HG02973 (cell line): Measurements from ENCODE around the gene CD47.
A peak's percentile ranks its signal among the peaks of the same experiment; 100 is the strongest.

Experiments
- ATAC-seq: cut with Tn5 transposase; IDR thresholded peaks from one replicate; pipeline ENCODE4 v1.9.1; 2021; ENCODE audit warnings: moderate library complexity; ENCODE audit not compliant: unreplicated experiment

CD47 gene

DNA sequence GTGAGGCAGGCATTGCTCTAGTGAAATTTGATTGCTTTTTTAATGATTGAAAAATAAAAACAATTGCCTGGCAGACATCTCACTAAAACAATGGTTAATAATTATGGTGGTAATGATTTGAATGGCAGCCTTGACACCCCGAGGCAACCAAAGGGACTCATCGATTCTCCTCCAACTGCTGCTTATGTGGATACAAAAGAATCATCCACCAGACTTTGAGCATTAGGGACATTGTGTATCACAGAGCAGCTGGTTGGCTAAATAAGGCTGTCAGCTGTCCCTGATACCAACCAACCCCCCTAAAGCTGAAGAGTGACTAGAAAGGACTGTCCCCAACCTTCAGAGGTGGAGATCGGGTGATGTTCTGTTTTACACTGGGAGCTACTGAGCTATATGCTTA is 1.7 kb upstream of the CD47 start:
- no peak for ATAC-seq

DNA sequence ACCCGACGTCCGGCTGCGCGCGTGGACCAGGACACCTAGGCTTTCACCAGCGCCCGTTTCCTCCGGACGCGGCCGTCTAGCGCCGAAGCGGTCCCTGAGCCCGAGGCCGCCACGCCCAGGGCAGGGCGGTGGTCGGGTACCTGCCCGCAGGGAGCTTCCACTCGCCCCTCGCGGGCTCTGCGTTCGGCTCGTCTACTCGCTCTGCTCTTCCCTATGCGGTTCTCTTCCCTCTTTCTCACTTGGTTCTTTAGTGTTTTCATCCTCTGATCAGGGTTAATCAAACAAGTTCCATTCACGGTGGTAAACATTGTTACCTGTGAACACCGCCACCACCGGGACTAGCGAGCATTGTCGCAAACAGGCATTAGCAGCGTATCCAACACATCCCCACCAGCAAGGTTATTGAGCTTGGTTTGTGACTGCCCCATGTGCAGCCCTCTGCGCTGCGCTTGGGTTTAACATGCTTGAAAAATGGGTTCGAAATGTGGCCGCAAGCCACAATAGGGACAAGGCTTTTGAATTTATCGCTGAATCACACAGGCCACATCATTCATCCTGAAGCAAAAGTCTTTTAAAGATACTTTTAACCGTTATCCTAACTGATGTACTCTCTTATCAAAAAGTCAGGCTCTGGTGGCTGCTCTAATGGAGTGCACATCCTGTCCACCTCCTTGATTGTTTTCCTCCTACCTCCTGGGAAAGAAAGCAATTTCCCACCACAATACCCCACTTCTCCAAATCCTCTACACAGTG is 843 bp upstream of the CD47 start:
- ATAC-seq = no peak

DNA sequence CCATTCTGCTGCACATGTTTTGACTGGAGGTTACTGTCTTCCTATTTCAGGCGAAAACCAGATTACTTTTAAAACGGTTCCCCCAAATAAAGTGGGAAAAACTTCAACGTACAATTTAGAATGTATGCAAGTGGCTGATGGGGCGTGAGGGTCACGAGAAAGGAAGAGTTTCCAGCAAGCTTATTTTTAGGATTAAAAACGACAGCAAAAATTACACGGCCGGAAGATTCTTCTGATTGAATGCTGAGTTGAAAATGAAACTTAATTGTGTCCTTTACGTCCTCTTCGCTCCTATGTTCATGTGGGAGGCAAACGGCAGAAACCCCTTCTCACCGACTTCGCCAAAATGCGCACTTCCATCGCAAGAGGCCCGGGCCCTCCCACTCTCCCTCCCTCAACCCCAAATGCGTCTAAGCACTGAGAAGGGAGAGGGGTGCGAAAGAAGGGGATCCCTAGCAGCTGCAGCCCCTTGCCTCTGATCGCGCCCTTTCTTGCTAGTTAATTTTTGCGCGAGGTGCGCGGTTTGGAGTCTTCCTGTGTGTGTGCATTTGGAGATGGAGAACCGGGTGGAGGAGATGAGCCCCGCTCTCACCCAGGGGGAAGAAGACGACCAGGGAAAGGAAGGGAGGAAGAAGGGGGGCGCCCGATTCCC is 656 bp downstream of the CD47 start:
- ATAC-seq = peak; percentile 10

DNA sequence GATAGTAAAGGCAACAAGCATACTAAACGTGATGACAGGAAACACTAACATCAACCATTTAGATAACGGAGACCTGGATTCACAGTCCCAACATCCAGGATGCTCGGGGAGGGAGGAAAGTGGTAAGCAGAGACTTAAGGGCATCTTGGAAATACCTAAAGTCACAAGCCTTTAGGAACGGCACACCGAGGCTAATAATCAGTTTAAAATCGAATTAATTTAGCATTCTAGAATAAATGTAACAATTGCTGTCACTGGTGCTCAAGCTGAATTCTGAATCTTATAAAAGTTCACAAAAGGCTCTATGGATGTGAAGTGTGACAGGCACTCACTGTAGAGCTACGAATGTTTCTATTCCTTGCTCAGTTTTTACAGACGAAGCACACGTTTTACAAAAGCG is 1.3 kb downstream of the CD47 start:
- ATAC-seq = no peak

DNA sequence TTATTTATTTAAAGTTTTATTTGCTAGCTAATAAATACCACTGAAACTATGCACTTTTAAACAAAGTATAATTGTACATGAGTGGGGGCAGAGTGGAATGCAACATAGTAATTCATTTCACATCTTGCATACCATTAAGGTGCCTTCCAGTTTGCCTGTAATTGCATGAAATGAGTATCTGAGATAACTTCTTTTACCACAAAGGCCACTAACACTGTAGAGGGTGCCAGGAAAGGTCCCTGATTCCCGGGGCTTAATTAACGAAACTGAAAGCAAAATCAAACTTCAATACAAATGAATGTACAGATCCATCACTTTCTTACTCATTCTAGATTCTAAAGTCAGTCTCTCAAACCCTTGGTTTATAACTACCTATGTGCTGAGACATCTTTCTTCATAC is 2.1 kb downstream of the CD47 start:
- ATAC-seq = peak; percentile 44

DNA sequence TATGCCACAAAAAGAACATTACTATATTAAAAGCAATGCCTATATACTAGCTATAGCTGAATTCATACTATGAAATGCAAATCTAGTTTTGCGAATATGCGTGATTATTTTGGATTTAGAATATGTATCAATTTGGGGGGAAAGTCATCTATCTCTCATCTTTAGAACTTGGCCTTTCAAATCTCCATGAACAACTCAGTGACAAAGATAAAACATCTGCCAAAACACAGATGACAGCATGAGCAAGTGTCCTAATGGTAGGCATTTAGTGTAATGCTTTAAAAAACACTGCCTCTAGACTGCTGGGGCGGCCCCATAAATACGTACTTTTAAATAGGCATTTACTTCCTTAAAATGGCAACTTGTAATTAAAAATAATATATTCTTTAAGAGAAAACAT is 2.7 kb downstream of the CD47 start:
- ATAC-seq = no peak

DNA sequence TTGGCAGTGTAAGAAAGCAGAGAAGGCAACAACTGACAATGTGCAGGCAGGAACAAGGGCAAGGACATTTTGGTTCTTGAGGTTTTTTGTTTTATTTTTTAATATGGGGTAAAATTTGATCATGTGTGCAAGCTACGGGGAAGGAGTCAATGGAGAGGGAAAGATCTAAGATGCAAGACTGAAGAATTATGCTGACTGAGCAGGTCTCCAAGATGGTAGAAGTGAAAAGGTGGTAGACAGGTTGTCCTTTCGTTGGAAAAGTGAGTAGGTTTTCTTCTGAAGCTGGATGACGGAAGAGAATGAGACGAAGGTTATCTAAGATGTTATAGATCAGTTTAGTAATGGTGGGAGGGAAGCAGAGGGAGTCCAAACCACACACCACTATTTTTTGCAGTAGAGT is 4.2 kb downstream of the CD47 start:
- ATAC-seq = no peak

DNA sequence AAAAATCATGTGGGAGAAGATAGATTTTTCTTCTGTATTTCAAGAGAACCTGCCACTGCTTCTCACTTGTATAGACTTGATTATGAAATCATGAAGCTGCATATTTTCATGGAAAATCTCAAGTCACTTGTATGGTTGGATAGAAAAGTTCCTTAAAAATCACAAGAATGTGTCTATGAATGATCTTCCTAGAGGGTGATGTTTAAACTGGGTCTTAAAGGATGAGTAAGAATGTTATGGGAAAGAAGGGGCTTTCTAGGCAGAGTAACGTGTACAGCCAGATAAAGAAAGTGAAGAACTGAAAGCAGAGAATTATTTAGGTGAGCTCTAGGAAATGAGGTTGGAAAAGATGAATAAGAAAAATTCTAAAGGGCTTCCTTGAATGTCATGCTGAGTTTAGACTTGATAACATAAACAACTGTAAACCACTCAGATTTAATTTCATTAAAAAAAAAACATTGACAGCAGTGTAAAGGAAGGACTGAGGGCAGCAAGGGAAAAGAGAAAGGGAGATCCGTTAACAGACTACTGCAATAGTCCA is 5.0 kb downstream of the CD47 start:
- no peak for ATAC-seq

DNA sequence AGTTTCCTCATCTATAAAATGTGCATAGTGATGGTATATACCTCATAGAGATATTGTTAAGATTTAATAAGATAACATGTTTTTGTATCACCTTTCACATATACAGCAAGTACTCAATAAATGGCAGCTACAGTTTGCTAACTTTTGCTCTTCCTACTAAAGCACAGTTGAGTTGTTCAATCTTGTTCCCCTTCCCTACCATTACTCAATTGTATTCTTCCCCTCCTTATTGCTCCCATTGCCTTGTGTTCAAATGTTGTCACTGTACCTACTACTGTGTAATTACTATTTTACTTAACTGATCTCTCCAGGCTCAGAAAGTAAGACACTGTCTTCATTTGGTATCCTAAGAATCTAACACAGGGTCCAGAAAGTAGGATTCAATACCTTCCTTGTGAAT is 5.5 kb downstream of the CD47 start:
- no peak for ATAC-seq

DNA sequence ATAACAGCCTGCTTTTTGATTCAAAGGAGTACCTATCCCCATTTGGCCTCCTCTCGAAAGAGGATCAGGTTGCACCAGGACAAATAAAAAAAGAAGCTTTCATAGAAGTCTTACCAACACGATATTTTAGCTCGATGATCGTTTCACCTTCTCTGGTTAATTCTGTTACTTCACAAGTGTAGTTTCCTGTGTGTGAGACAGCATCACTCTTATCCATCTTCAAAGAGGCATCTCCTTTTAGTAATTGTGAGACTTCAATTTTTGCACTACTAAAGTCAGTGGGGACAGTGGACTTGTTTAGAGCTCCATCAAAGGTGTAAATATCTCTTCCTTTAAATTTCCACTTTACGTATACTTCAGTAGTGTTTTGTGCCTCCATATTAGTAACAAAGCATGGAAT is 11.0 kb downstream of the CD47 start:
- ATAC-seq = no peak

DNA sequence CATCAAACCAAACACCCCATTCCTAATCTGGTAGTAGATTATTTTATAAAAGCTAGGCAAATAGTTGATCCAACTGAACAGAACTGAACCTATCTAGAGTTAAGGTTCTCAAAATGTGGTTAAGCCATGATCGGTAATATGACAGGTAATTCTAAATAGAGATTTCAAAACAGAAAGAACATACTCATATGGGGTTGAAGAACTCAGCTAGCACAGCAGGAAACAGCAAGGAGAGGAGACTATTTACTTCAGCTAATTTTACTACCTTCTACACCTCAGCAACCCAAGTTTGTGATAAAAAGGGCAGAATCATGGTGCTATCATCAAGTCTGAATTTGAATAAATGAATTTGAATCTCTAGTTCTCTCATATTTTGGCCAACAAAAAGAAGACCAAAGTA is 11.8 kb downstream of the CD47 start:
- no peak for ATAC-seq

DNA sequence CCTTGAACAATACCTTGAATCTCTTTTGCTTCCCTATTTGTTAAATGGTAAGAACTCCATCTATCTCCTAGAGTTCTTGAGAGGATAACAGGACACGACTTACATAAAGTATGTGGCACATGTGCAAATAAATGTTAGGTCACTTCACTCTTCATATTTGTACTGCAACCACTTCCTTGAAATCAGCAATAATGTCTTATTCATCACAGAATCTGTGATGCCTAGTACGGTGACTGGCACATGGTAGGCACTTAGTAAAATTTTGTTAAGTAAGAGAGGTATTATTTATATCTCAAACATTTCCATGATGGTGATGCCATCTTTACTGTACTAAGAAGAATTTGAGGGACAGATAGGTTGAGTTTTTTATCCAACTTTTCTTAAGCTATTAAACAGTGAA is 14.3 kb downstream of the CD47 start:
- no peak for ATAC-seq

DNA sequence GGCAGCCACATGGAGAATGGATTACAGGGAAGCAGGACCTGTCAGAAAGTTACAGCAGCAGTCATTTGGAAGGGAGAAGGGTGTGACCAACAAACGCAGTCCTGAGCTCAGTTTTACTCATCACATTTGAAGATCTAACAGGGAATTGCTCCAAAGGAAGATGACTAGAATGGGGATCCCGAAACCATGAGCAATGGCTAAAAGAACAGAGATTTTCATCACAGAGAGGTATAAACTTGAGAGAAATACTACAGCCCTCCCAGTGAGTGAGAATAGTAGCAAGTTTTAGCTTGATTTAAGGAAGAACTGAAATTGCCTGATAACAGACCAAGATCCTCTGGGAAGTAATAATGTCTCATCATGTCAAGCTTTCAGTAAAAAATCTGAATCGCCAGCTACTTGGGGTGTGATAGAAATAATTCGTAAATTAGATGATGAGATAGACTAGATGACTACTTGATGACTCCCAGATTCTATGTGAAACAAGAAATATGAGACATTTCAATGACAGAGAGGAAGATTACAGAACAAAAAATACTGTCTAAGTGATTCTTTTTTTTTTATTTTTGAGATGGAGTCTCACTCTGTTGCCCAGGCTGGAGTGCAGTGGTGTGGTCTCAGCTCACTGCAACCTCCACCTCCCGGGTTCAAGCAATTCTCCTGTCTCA is 16.9 kb downstream of the CD47 start:
- ATAC-seq = no peak

DNA sequence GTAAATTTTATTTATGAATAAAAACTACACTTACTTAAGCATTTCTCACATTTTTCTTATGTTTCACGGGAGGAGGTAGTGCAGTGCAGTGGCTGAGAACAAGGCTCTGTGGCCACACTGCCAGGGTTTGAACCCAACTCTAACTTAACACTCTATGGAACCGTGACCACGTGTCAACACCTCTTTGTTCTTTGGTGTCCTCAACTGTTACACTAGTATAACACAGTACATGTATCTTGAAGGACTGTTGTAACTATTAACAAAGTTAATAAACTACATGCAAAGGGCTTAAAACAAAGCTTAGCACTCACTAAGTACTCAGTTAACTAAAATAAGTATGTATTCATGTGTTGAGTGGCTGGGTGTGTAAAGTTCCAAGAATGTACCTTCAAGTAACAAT is 19.5 kb downstream of the CD47 start:
- ATAC-seq = no peak

DNA sequence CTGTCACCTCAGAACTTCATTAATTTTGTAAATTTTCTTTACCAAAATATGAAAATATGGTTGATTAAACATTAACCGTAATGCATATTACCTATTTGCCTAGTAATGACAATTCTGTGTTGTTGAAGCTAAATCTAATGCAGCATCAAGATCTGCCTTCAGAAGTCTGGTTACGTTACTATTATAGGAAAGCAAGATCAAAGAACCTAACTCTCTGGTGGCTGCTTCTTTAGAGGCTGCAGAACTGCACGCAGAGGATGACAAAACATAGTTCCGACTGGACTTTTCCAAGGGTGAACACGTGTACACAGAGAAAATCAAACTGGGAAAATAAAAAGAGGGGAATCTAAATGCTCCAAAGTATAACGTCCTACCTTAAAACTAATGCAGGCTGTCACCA is 20.5 kb downstream of the CD47 start:
- ATAC-seq = no peak

DNA sequence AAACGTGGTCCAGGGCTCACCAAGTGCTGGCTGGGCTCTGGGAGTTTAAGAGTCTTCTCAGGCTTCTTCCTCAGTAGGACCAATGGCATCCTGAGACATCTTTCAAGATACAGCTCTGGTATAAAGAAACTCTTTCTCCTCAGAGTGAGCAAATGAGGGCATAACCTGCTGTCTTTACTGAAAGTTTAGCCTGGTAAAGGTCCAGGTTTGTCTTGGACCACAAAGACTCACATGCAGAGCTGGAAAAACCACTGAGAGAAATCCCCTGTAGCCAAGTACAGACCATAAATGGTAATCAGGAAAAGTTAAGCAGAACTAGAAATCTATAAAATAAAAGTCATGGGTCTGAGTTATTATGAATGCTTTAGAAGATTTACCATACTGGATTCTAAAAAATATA is 23.1 kb downstream of the CD47 start:
- no peak for ATAC-seq

DNA sequence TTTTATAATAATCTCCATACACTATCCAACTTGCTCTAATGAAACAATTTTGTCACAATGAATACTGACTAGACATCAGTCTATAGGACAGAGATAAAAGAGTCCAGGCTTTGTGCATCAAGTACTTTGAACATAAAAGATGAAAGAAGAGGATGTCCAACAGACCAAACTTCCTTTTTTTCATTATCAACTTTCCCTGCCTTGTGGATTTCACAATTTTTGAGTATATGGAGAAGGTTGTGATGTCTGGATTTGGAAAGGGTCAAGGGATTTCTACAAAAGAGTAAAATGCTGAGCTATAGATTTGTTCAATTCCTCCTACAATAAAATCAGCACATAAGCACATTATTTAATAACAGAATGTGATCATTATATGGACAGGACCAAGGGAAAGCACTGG is 25.7 kb downstream of the CD47 start:
- ATAC-seq = no peak

DNA sequence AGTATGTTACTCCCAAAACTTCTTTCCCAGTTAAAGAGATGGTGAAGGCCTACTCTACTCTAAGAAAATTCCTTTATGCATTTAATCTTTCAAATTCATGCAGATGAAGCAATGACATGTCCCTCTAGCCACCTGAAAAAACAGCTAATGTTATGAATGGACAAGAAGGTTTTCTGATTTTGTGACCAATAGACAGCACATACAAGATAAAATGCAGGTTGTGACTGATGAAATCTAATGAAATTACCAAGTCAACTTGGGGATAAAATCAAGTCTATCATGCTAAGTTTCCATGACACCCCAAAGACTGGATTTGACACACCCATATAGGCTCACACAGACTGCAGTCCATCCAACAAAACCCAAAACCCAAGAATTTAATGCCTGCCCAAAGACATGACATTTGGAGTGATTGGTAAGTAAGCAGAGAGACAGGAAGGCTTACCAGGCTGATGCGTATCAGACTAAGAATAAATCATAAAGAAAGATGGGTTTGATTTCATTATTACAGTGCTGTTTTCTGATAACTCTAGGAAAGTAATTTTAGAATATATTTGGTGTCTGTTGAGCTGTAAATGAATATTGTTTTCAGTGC is 26.4 kb downstream of the CD47 start:
- ATAC-seq = no peak

DNA sequence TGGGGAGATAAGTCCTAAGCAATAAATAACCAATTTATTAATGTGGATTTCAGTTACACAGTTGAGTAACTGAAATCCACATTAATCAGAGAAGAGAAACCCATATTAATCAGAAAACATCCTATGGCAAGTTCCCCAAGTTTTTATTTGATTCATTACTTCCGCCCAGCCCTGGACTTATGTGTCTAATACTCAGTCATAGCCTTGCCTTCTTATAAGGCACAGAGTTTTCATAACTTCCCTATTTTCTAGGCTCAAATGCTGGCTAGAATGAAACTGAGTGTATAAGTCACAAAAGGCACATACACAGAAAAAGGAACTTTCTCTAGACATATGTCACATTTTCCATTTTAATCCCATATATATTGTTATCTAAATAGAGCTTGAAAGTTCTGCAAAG is 28.8 kb downstream of the CD47 start:
- ATAC-seq = peak; percentile 60

DNA sequence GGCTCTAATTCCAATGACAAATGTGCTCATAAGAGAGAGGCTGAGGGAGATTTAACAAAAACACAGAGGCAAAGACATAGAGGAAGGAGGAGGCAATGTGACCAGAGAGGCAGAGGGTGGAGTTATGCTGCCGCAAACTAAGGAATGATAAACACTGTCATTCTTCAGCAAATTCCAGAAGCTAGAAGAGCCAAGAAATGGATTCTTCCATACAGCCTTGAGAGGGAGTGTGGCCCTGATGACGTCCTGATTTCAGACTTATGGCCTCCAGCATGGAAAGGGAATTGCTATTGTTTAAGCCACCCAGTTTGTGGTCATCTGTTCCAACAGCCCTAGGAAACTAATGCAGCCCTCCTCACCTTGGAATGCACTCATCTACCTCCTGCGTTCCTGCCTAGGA is 30.5 kb downstream of the CD47 start:
- no peak for ATAC-seq

DNA sequence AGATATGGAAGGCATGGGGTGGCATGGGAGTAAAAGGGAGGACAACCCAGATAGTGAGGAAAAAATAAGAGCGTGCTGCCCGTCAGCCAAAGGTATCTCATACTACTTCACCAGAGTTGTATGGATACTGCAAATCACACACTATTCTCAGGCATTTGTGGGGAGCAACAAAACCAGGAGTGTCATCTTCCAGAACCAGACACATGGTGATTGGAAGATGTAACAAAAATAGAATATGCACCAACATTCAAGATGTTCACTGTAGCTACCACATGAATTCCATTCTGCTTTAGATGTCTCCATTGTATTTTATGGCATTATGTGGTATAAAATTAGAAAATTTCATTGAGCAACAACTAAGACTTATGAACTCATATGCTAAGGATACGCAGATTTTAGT is 34.9 kb downstream of the CD47 start:
- no peak for ATAC-seq

DNA sequence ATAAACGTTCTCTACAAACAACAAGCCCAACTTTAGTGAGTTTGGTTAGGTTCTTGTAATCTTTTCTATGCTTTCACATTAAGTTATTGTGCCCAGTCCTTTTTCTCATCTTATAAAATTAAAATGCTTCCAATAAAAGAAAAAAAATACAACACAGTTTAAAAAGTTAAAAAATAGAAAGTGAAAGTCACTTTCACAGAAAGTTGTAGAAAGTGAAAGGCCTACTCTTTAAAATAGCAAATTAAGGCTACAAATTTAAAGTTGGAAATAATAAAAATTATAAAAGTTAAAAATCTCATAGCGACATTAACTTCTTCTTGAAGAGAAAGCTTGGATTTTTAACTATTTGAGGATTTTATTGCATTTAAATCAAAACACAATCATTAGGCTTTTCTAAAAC is 35.9 kb downstream of the CD47 start:
- ATAC-seq = no peak
